K562 (cell line): ENCODE data around the gene LRRC9. TPM values are rescaled to one million over a fixed set of nuclear protein-coding genes. Genes with fewer than 3 reads are reported as not detected.
A peak's percentile ranks its signal among the peaks of the same experiment; 100 is the strongest.

Experiments used
- ATAC-seq: fragments of 200-7000 bp; cut with Tn5 transposase; 3 replicates; pipeline ENCODE4 v1.9.1; 2020; ENCODE audit warnings: moderate library complexity
- BruUV-seq: library from RNA; stranded (reverse); fragments of 400-500 nt; replicated peaks from 2 replicates; lab custom pipeline; 2021; lab: Mats Ljungman, UMichigan
- CTCF ChIA-PET: fragments of 300-600 bp; formaldehyde crosslinking; extraction: SDS; loops from one replicate; lab custom pipeline; 2021; ENCODE audit warnings: low intra/inter-chr PET ratio; lab: Yijun Ruan, JAX
- POLR2A ChIA-PET: fragments of 300-600, 350-650 bp; sonication (Branson Sonifier 250); formaldehyde crosslinking; extraction: SDS; loops from one replicate; lab custom pipeline; 2021; ENCODE audit warnings: antibody characterized with exemption, inconsistent platforms; lab: Yijun Ruan, JAX
- DNase-seq, 4 experiments: peaks; one replicate each; pipeline versions ENCODE4 v3.0.0 to v3.0.0-alpha.2; 2011 to 2018; ENCODE audit warnings: low spot score in 3 of 4, mixed read lengths in 3 of 4; ENCODE audit errors: extremely low read depth in 1 of 4
- FAIRE-seq: peaks from 2 replicates; lab custom pipeline; 2011; peaks lifted over from hg19 to GRCh38; lab: Jason Lieb, UNC
- H2AFZ ChIP-seq: 2 replicates; pipeline ENCODE4 v1.6.0; 2011; ENCODE audit warnings: low read depth, low read length, control low read depth, inconsistent platforms
- H3K27ac ChIP-seq: fragments of 200-600 bp; 3 replicates; pipeline ENCODE4 v1.8.0; 2011; ENCODE audit warnings: low read depth, mild to moderate bottlenecking, control low read depth, inconsistent platforms, low read length, moderate library complexity, mixed read lengths; ENCODE audit errors: extremely low read depth
- H3K27me3 ChIP-seq, 2 experiments: fragments of 300-600 bp in 1 of 2; 2 replicates in 1 of 2; 3 replicates in 1 of 2; pipeline versions ENCODE4 v1.6.0 to v1.8.0; 2011; ENCODE audit warnings: inconsistent platforms in 2 of 2, low read length in 2 of 2, mild to moderate bottlenecking in 1 of 2, mixed read lengths in 1 of 2, moderate library complexity in 1 of 2; ENCODE audit not compliant: control insufficient read depth in 2 of 2, insufficient read depth in 2 of 2
- H3K36me3 ChIP-seq: fragments of 300-600 bp; 3 replicates; pipeline ENCODE4 v1.8.0; 2011; ENCODE audit warnings: mild to moderate bottlenecking, low read length, inconsistent platforms; ENCODE audit not compliant: control insufficient read depth, insufficient read depth
- H3K4me1 ChIP-seq, 2 experiments: fragments of 200-600 bp in 1 of 2; replicated peaks in 1 of 2; 2 replicates in 1 of 2; 3 replicates in 1 of 2; pipeline versions ENCODE4 v1.5.1 to v1.8.0; 2011; ENCODE audit warnings: inconsistent platforms in 2 of 2, low read length in 2 of 2, mild to moderate bottlenecking in 1 of 2, mixed read lengths in 1 of 2, moderate library complexity in 1 of 2; ENCODE audit not compliant: control insufficient read depth in 2 of 2, insufficient read depth in 2 of 2
- H3K4me2 ChIP-seq: 2 replicates; pipeline ENCODE4 v1.6.1; 2011; ENCODE audit warnings: low read length, control low read depth, inconsistent platforms, mixed read lengths; ENCODE audit not compliant: insufficient read depth
- H3K4me3 ChIP-seq: fragments of 200-600 bp; sonication (generic), shearing (Covaris generic); 2 replicates; pipeline ENCODE4 v1.5.1; 2016; ENCODE audit warnings: control low read depth, inconsistent platforms
- H3K79me2 ChIP-seq: fragments of 200-600 bp; 3 replicates; pipeline ENCODE4 v1.8.0; 2011; ENCODE audit warnings: low read length, inconsistent platforms; ENCODE audit not compliant: control insufficient read depth, insufficient read depth
- H3K9ac ChIP-seq, 2 experiments: 2 replicates each; pipeline versions ENCODE4 v1.6.0 to v1.6.1; 2011; ENCODE audit warnings: low read depth in 2 of 2, low read length in 2 of 2, control low read depth in 1 of 2, inconsistent platforms in 1 of 2, mild to moderate bottlenecking in 1 of 2, mixed read lengths in 1 of 2; ENCODE audit not compliant: insufficient read depth in 1 of 2
- H3K9me1 ChIP-seq: one replicate; pipeline ENCODE4 v1.6.0; 2011; ENCODE audit warnings: inconsistent platforms, mild to moderate bottlenecking, low read length, moderate library complexity; ENCODE audit not compliant: control insufficient read depth, insufficient read depth
- H3K9me3 ChIP-seq: replicated peaks from 2 replicates; pipeline ENCODE4 v1.5.1; 2011; ENCODE audit warnings: low read depth, low read length, inconsistent platforms; ENCODE audit not compliant: control insufficient read depth, insufficient read depth
- H4K20me1 ChIP-seq: replicated peaks from 2 replicates; pipeline ENCODE4 v1.6.1; 2011; ENCODE audit warnings: low read length, inconsistent platforms, mixed read lengths; ENCODE audit not compliant: control insufficient read depth, insufficient read depth
- CHCHD3 ChIP-seq: fragments of 250-450 bp; sonication (Bioruptor Pico); IDR thresholded peaks from 2 replicates; pipeline ENCODE4 v2.1.2; 2022; ENCODE audit warnings: mild to moderate bottlenecking
- CREBBP ChIP-seq: IDR thresholded peaks from one replicate; pipeline ENCODE4 v1.6.1; 2012; ENCODE audit warnings: low read depth, mild to moderate bottlenecking, control low read depth, inconsistent platforms, low read length
- ELF1 ChIP-seq: fragments of 200-800 bp; sonication (Bioruptor generic); IDR thresholded peaks from 2 replicates; pipeline ENCODE4 v1.6.1; 2016; ENCODE audit warnings: missing genetic modification characterization, missing compliant biosample characterization
- GABPB2 ChIP-seq: fragments of 250-450 bp; sonication (Bioruptor Pico); conservative IDR thresholded peaks from 2 replicates; pipeline ENCODE4 v1.5.1; 2021; ENCODE audit warnings: mild to moderate bottlenecking
- HEY1 ChIP-seq: fragments of 250-450 bp; sonication (Bioruptor Pico); IDR thresholded peaks from 2 replicates; pipeline ENCODE4 v1.5.0; 2020; ENCODE audit warnings: mild to moderate bottlenecking, moderate library complexity, borderline replicate concordance
- HNRNPLL ChIP-seq: fragments of 200-400 bp; formaldehyde crosslinking; IDR thresholded peaks from 2 replicates; pipeline ENCODE4 v1.6.1; 2017; ENCODE audit warnings: low read length, low read depth, mild to moderate bottlenecking; ENCODE audit not compliant: poor library complexity, severe bottlenecking
- MECOM ChIP-seq: fragments of 250-450 bp; sonication (Bioruptor Pico); IDR thresholded peaks from 2 replicates; pipeline ENCODE4 v1.8.0; 2022; ENCODE audit warnings: inconsistent platforms
- MEIS2 ChIP-seq: fragments of 450-650 bp; IDR thresholded peaks from 2 replicates; pipeline ENCODE4 v1.6.1; 2014; ENCODE audit warnings: mild to moderate bottlenecking; ENCODE audit not compliant: partially characterized antibody
- MLX ChIP-seq, 2 experiments: fragments of 450-650 bp in 1 of 2; sonication (generic) in 1 of 2; formaldehyde crosslinking; conservative IDR thresholded peaks; 2 replicates each; pipeline versions ENCODE4 v1.4.0 to v1.8.1; 2020 to 2022; ENCODE audit warnings: mild to moderate bottlenecking in 1 of 2, missing genetic modification reagents in 1 of 2
- SMAD1 ChIP-seq: fragments of 150-350 bp; IDR thresholded peaks from 2 replicates; pipeline ENCODE4 v1.6.1; 2014; ENCODE audit warnings: low read length, low read depth; ENCODE audit not compliant: partially characterized antibody
- ZKSCAN1 ChIP-seq: fragments of 150-350 bp; IDR thresholded peaks from 2 replicates; pipeline ENCODE4 v1.6.1; 2016; ENCODE audit warnings: low read depth, low read length
- WGBS: fragments of 100-300 bp; shearing (Covaris generic); methylation state at CpG from one replicate; pipeline ENCODE4 v1.1.6; 2016; ENCODE audit warnings: low coverage, mixed read lengths; ENCODE audit not compliant: insufficient coverage; ENCODE audit errors: missing lambda C conversion rate; 5-methylcytosine and 5-hydroxymethylcytosine counted together
- in situ Hi-C: fragments of 300-500 bp; cut with MboI; formaldehyde crosslinking; loops from 4 replicates; pipeline ENCODE4 v1.15.0; 2018; ENCODE audit warnings: inconsistent platforms, mixed read lengths
- intact Hi-C: fragments of 100-400 bp; cut with micrococcal nuclease; formaldehyde crosslinking; loops from 2 replicates; pipeline ENCODE4 v1.14.2; 2022
- polyA plus RNA-seq, 8 experiments: library from polyadenylated mRNA; depleted of rRNA in 4 of 8; stranded (reverse) in 5 of 8; unstranded in 3 of 8; fragments of >200 nt; fragmentation: Nextera tagmentation in 2 of 8; fragmentation: Illumina TruSeq in 1 of 8; extraction: Ambion mirVana in 2 of 8; extraction: Trizol in 1 of 8; gene quantifications; 2 replicates each; pipeline versions ENCODE4 v1.2.1 to v1.2.3, GENCODE V29; 2011 to 2014; ENCODE audit warnings: inconsistent platforms in 1 of 8, missing spikeins in 1 of 8
- total RNA-seq, 7 experiments: library from RNA; depleted of rRNA in 6 of 7; stranded (reverse); fragments of >200 nt in 6 of 7; fragmentation: Illumina TruSeq in 2 of 7; extraction: Trizol in 2 of 7; gene quantifications; 2 replicates each; pipeline versions ENCODE4 v1.2.1 to v1.2.3, GENCODE V29; 2011 to 2021; ENCODE audit warnings: low replicate concordance in 1 of 7
- TF ChIP-seq, protein P1 (sequence below): fragments of 450-650 bp; conservative IDR thresholded peaks from 2 replicates; pipeline ENCODE4 v1.6.1; 2016; ENCODE audit warnings: missing genetic modification characterization, low read depth, mild to moderate bottlenecking, missing compliant biosample characterization, moderate library complexity
- TF ChIP-seq, protein P2 (sequence below), 2 experiments: fragments of 450-650 bp in 1 of 2; sonication (generic) in 1 of 2; formaldehyde crosslinking in 1 of 2; IDR thresholded peaks in 1 of 2; conservative IDR thresholded peaks in 1 of 2; 2 replicates each; pipeline versions ENCODE4 v1.6.1 to v1.8.1; 2016 to 2023; ENCODE audit warnings: mild to moderate bottlenecking in 2 of 2, moderate library complexity in 2 of 2, inconsistent platforms in 1 of 2, missing genetic modification reagents in 1 of 2
- TF ChIP-seq, protein P3 (sequence below): fragments of 250-450 bp; sonication (Bioruptor Pico); IDR thresholded peaks from 2 replicates; pipeline ENCODE4 v1.4.0; 2020; ENCODE audit warnings: mild to moderate bottlenecking, moderate library complexity, borderline replicate concordance

Gene LRRC9
- total and polyA plus RNA-seq, 9 of the 15 experiments (the other 6 are each of a cell fraction or from before 2014, with no cell fraction given), result not detected

- H3K36me3 ChIP-seq, result peaks cover 7% of the 10 kb centered on the region; the same call in 2 of the 3 replicates
- FAIRE-seq (peak; percentile 96), DNase-seq (peak; percentile 81 to 96 (median 84)), ATAC-seq (peak; percentile 91)
- intact Hi-C loops, result loop anchor here (2.0 to 5.0 kb wide), 2 partner anchors 73 to 155 kb away; partner anchors contain the start of genes DHRS7 and PPM1A
- H3K4me3 ChIP-seq, result peak within 1 kb of the TSS; percentile 76
- peak within 1 kb of the TSS; percentile 99 for H3K27ac ChIP-seq
- no peaks in the 10 kb centered on the region for H4K20me1 ChIP-seq
- BruUV-seq, result no TSS peak
- H3K79me2 ChIP-seq, result peaks cover 48% of the 10 kb centered on the region
- WGBS, result under 1% methylated on average over 54 of the region's 88 CpGs
- no peaks in the 10 kb centered on the region for H3K27me3 ChIP-seq
- peak within 1 kb of the TSS; percentile 92 for H2AFZ ChIP-seq
- ChIA-PET CTCF (no interaction called here), POLR2A (no interaction called here)
- peak within 1 kb of the TSS; percentile 80 to 97 for H3K9ac ChIP-seq
- H3K4me2 ChIP-seq, result peak within 1 kb of the TSS; percentile 84
- in situ Hi-C loops, result no loop called here
- peaks cover 0 to 22% of the 10 kb centered on the region in 2 experiments; a peak in 3 of 5 replicates for H3K4me1 ChIP-seq
- H3K9me1 ChIP-seq, result no peaks in the 10 kb centered on the region
- H3K9me3 ChIP-seq, result no peaks in the 10 kb centered on the region; the same call in 1 of the 2 replicates
- TF ChIP-seq MECOM (CRISPR knock-in tag) (no peak), GABPB2 (CRISPR knock-in tag) (no peak), CHCHD3 (CRISPR knock-in tag) (no peak), CREBBP (no peak), MEIS2 (peak; percentile 71), ELF1 (tag) (no peak), SMAD1 (peak; percentile 17), HEY1 (CRISPR knock-in tag) (no peak), HNRNPLL (peak; percentile 97), MLX (CRISPR knock-in tag; conservative IDR thresholded peaks at IDR 0.05) (no peak), ZKSCAN1 (no peak; the same call in 1 of the 2 replicates)
- TF ChIP-seq, protein P1, sequence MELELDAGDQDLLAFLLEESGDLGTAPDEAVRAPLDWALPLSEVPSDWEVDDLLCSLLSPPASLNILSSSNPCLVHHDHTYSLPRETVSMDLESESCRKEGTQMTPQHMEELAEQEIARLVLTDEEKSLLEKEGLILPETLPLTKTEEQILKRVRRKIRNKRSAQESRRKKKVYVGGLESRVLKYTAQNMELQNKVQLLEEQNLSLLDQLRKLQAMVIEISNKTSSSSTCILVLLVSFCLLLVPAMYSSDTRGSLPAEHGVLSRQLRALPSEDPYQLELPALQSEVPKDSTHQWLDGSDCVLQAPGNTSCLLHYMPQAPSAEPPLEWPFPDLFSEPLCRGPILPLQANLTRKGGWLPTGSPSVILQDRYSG, result no peak
- TF ChIP-seq, protein P2, sequence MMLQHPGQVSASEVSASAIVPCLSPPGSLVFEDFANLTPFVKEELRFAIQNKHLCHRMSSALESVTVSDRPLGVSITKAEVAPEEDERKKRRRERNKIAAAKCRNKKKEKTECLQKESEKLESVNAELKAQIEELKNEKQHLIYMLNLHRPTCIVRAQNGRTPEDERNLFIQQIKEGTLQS (IDR thresholded peaks at IDR 0.05), result peak; percentile 76
- TF ChIP-seq, protein P2 (CRISPR knock-in tag; conservative IDR thresholded peaks at IDR 0.05), result no peak; the same call in 1 of the 2 replicates
- TF ChIP-seq, protein P3, sequence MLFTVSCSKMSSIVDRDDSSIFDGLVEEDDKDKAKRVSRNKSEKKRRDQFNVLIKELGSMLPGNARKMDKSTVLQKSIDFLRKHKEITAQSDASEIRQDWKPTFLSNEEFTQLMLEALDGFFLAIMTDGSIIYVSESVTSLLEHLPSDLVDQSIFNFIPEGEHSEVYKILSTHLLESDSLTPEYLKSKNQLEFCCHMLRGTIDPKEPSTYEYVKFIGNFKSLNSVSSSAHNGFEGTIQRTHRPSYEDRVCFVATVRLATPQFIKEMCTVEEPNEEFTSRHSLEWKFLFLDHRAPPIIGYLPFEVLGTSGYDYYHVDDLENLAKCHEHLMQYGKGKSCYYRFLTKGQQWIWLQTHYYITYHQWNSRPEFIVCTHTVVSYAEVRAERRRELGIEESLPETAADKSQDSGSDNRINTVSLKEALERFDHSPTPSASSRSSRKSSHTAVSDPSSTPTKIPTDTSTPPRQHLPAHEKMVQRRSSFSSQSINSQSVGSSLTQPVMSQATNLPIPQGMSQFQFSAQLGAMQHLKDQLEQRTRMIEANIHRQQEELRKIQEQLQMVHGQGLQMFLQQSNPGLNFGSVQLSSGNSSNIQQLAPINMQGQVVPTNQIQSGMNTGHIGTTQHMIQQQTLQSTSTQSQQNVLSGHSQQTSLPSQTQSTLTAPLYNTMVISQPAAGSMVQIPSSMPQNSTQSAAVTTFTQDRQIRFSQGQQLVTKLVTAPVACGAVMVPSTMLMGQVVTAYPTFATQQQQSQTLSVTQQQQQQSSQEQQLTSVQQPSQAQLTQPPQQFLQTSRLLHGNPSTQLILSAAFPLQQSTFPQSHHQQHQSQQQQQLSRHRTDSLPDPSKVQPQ, result no peak
These were observed 171.9 kb downstream of the LRRC9 start, which contains the start of gene PCNX4 for GRCh38 chr14:60091550-60092525. Gene PCNX4 (plus strand): TSS chr14:60091923. CDS start chr14:60107639, 15,716 bp downstream.
